NCI-H2196 (cell line): ENCODE results near the gene NR5A1.

Experiments used
- DNase-seq: peaks from one replicate; lab custom pipeline; 2025; ENCODE audit not compliant: unreplicated experiment; lab: John Stamatoyannopoulos, UW

NR5A1 gene

DNA sequence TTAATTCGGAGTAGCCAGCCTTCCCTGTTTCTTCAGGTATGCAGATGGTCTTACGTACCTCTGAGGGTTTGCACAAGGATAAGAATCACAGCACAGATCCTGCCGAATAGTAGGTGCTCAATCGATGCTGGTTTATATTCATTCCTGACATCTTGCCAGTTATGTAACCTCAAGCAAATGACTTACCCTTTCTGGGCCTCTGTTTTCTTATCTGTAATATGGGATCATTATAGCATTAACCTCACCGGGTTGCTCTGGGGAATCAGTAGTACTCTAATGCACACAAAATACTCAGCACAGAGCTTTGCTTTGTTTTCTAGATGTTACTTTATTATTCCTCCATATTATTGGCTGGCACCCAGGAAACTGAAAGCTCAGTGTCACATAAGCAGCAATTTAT is 7.7 kb upstream of the NR5A1 start:
- DNase-seq: no peak

DNA sequence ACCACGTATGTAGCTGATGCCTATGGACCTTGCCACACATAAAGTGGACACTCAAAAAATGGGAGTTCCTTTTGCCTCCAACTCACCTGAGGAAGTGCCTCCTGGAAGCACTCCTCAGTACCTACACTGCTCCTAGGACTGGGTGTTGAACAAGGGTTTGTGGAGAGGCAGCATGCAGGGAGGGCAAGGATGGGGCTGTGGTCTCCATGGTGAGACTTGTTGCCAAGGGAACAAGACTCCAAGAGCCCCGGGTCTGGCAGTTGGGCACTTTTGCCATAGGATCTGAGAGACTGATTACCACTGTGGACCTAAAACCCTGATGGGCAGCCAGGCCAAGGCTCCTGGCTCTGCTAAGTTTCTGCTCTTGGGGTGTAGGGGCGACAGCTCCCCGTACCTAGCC is 6.9 kb upstream of the NR5A1 start:
- no peak for DNase-seq

DNA sequence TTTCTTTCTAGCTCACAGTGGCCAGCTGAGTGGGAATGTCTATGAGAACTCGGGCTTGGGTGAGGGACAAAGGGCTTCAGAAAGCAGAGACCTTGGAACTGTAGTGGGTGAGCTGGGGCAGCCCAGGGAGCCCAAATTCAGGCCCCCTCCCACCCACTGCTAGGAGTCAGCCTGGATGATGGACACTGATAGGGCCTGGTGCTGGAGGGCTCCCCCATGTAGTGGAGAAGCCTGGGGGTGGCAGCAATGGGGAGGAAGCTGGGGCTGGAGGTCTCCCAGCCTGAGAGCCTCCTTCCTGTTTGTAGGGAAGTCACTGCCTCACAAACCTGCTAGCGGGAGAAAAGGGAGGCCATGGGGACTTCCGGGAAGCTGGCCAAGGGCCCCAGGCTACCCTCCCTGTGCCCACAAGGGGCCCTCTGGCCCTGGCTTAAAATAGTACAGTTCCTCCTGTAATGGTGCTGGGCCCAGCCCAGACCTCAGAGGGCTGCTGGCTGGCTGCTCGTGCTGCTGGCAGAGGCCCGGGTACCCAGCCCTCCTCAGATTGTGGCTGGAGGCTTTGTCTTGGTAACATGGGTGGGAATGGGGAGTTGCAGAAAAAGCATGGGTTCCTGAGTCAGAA is 6.3 kb upstream of the NR5A1 start:
- no peak for DNase-seq

GRCh38 chr9:124512806-124513204 is 5.6 kb upstream of the NR5A1 start:
- DNase-seq: no peak

DNA sequence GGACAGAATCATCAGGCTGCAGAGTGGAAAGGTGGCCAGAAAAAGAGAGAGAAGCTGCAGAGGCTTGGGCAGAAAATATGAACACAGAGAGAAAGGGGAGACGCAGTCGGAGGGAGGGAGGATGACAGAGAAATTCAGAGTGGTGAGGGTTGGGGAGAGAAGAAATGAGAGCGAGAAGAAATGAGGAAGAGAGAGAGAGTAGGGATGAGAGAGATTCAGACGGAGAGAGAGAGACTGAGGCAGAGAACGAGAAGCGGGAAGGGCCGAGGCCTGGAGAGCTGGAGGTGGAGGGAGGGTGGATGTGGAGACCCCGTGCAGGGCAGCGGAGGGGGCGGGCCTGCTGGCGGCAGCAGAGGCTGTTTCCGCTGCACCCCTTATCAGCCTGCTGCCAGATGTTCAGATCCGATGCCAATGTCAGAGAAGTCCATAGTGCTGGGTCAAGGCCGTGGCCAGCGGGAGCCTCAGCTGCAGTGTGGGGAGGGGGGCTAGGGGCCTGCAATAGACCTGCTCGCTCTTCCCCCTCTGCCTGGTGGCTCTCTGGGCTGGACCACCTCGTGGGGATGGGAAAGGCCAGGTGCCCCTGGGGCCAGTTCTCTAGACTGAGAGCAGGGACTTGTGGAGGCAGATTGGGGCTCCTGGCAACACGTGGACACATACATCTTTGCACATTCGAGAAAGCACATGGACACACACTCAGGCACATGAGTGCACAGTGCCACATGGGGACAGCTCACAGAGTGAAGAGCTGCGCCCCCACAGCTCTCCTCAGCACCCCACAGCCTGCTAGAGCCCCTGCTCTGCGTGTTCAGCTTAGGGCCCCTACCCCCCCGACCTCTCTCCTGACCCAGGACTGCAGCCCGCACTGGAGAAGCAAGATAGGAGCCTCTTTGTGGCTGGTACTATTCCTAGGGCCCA is 4.9 kb upstream of the NR5A1 start:
- DNase-seq: no peak

DNA sequence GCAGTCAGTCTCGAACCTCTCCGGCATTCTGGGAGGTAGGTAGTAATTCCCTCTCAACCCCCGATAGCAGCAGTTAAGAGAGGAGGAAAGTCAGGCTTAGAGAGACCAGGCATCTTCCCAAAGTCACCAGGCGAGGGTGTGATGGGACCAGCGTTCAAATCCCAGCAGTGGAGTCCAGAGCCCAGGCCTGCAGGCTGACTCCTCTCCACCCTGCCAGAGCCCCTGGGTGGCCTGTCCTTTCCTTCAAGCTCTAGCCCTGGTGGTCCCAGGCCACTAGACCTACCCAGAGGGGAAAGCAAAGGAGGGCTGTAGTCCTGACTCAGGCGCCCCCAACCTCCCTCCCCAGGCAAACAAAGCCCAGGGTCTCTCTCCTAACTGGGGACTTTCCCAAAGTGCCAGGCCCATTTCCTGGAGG is 4.2 kb upstream of the NR5A1 start:
- DNase-seq: no peak

DNA sequence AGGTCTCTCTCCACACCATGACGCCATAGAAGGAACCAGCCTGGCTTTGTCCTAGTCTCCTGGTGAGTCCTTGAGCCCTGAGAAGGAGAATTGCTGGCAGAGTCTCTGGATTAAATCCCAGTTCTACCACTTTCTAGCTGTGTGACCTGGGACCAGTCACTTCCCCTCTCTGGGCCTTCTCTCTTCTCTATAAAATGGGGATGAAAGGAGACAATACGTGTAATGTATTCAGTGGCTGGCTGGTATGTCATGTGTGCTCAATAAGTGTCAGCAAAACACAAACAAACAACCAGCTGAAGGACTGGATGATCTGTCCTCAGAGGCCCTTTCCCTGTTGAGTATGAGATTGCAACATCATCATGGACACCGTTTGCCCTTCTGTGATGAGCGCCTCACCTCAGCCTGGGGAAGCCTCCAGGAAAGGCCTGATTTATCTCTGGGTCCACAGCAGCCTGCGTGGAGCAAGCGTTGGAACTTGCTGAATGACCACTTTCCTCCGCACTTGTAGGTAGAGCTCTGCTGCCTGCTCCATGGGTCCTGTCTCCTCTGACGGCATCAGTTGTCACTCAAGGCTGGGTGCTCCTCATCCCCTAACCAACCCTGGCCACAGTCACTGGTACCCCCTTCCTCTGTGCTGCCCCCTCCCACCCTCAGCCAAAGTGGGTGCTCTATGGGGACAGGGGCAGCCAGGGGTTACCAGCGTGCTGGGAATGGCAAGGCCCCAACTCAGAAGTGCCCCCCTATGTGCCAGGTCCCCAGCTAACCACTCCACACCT is 3.6 kb upstream of the NR5A1 start:
- DNase-seq: no peak

- DNase-seq: no peak
Measured at GRCh38 chr9:124507880-124508423, 753 bp upstream of the NR5A1 start.

DNA sequence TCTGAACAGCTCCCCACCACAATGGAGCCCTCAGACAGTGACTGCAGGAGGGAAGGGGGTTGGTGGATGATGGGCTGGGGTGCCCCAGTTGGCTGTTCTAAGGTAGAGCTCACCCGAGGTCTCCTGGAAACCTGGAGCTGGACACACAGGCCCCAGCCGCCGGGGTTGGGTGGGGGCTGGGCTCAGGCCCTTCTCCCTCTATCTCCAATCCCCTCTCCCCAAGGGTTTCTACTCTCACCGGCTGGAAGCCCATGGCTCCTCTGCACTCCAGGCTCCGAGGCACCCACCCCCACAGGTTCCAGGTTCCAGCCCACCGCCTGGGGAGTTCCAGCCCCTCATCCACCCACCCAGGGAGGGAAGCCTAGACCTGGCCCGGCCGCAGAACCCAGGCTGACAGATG is 766 bp downstream of the NR5A1 start:
- no peak for DNase-seq

DNA sequence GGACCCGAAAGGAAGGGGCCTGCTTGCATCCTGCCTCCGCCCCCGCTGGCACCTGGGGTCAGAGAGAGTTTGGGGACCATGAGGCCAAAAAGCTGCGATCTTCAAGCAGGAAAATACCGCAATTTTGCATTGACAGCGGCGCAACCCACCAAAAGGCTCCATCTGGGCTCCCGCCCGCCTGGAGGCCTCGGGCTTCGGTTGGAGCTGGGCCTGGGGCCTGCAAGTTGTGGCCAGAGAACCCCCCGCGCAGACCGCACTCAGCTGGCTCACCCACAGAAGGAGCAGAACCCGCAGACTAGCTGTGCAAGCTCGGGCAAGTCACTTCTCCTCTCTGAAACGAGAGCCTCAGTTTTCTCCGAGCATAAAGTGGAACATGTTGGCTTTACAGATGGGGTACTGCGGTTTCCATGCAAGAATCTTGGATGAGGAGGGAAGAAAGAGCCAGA is 1.3 kb downstream of the NR5A1 start:
- DNase-seq: no peak

GRCh38 chr9:124505006-124505900 is 1.9 kb downstream of the NR5A1 start:
- DNase-seq: no peak

- DNase-seq: no peak
Measured at GRCh38 chr9:124504530-124505005, 2.6 kb downstream of the NR5A1 start.

DNA sequence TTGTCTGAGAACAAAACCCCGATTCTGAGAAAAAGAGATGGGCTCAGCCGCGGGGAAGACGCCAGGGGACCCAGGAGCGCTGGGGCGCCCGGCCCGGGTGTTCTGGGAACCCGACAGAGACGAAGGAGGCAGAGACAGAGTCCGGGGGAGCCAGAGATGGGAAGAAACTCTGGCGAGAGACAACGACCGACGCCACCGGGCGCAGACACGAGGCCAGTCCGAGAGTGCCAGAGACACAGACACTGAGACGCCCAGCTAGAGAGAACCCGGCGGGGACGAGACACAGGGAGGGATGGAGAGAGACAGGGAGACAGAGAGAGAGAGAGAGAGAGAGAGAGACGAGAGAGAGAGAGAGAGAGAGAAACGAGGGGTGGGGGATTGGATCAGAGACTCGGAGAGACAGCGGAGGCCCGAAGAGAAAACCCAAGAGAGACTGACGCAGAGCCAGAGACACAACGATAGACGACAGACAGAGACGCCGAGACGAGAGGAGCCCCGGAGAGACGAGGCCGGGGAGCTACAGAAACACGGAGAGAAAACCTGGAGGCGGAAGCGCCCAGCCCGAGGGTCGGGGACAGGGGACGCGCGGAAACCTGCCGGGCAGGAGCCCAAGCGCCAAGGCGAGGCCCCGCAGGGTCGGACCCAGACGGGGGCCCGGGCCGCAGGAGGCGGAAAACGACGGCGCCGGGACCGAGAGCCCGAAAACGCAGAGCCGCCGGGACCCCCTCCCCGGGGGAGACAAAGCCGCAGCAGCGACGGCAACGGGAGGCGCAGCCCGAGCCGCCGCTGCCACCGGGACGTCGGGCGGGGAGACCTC is 3.3 kb downstream of the NR5A1 start:
- no peak for DNase-seq

DNA sequence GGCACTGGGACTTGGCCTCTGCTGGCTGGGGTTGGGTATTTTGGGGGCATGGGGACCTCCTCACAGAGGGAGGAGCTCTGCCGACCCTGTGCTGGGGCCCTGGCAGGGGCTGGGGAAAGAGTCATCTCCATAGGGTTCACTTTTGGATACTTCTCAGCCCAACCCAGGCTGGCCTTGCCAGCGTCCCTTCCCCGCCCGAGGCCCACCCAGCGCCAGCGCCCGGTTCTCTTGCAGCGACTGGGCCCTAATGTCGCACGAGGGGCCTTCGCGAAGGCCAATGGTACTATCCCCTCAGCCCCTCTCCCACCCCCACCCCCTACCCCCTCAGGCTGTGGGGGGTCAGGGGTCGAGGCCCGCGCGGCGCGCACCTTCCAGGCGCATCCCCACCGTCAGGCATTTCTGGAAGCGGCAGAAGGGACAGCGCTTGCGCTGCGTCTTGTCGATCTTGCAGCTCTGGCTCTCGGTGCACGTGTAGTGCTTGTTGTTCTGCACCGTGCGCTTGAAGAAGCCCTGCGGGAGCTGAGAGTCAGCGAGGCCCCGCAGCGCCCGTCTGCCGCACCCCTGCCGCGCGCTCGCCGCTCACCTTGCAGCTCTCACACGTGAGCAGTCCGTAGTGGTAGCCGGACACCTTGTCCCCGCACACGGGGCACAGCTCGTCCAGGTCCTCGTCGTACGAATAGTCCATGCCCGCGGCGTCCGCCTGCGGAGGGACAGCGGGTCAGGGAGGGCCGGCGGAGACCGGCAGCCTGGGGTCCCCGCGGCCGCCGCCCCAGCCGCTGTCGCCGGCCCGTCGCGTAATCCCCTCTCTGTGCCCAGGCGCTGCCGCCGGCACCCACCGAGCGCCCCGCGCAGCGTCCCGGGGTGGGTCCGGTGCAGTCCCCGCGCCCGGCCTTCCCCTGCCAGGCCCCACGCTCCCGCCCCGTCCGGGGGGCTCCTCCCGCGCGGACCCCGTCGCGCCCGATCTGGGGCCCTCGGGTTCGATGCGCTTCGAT is 4.2 kb downstream of the NR5A1 start:
- no peak for DNase-seq

GRCh38 chr9:124501771-124502320 is 5.4 kb downstream of the NR5A1 start:
- no peak for DNase-seq

GRCh38 chr9:124500796-124501611 is 6.2 kb downstream of the NR5A1 start:
- DNase-seq: no peak
